PFSK-1 (cell line): ENCODE measurements around the gene FAT2.

Experiments used
- POLR2AphosphoS5 ChIP-seq: IDR thresholded peaks from 2 replicates; pipeline ENCODE4 v1.6.1; 2012; ENCODE audit warnings: low read depth, mild to moderate bottlenecking, control low read depth, low read length, moderate library complexity
- REST ChIP-seq, 2 experiments: IDR thresholded peaks; 2 replicates each; pipeline versions ENCODE4 v1.6.1 to v1.8.0; 2011 to 2012; ENCODE audit warnings: low read depth in 2 of 2, low read length in 2 of 2, control low read depth in 1 of 2, inconsistent platforms in 1 of 2, mild to moderate bottlenecking in 1 of 2, moderate library complexity in 1 of 2; ENCODE audit not compliant: insufficient read depth in 1 of 2
- SIN3A ChIP-seq: IDR thresholded peaks from 2 replicates; pipeline ENCODE4 v1.6.1; 2012; ENCODE audit warnings: mild to moderate bottlenecking, low read length, moderate library complexity, borderline replicate concordance; ENCODE audit not compliant: insufficient read depth
- TAF1 ChIP-seq: IDR thresholded peaks from 2 replicates; pipeline ENCODE4 v1.6.1; 2012; ENCODE audit warnings: low read length, control low read depth, borderline replicate concordance; ENCODE audit not compliant: insufficient read depth

DNA sequence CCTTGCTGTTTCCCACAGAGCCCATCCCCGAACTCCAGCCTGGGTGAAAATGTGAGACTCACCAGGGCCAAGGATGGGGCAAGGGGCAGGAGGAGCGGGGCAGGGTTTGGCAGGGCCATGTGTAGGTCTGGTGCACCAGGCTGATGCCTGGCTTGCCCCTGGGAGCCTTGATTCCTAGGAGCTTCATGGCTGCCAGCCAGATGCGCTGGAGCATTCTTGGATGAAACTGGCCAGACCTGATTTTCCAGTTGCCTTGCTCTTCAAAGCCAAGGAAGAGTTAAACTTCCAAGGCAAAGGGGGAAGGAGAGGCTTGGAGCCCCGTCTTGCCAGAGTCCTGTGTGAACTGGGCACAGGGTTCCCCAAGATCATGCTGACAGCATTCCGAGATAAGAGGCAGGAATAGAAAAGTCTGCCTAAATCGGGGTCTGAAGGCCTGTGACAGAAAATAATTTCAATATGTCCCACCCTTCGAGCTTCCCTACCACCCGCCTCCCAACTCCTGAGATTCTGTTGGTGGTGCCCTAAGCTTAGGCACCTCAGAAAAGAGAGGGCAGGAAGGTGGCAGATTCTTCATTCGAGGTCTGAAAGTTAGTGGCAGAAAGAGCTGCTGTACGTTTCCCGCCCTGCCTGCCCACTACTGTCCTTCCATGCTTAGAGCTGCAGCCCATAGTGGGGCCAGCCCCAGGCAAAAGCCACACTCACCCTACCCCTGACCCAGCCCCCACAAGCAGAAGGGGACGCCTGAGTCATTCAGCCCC is 20.4 kb downstream of the FAT2 start:
- TF ChIP-seq REST (IDR thresholded peaks at IDR 0.05; ENCODE audit: insufficient read depth in 1 of 2, low read depth in 2 of 2, low read length in 2 of 2) (no peak), SIN3A (no peak), POLR2AphosphoS5 (no peak), TAF1 (no peak)
